ENCODE measurements around the gene TTLL3.
"Not testable (repeated sequence)": the region's sequence is repeated elsewhere in the genome, so short reads cannot be mapped to it uniquely, and the experiment has no call there.

Gene TTLL3

GRCh38 chr3:9837701-9838582, 27.9 kb downstream of the TTLL3 start:
- no peak for DNase-seq

- no peak for DNase-seq
Measured at GRCh38 chr3:9838856-9839255, 28.8 kb downstream of the TTLL3 start.

- no peak for DNase-seq
Measured at GRCh38 chr3:9841015-9841414, 31.0 kb downstream of the TTLL3 start.

- DNase-seq, result peak; percentile 96
Measured at GRCh38 chr3:9843715-9844438, 33.8 kb downstream of the TTLL3 start, which contains the start of gene RPUSD3. Gene RPUSD3 (minus strand): TSS chr3:9844008. CDS start chr3:9843990, 18 bp downstream.

GRCh38 chr3:9846231-9846630, 36.2 kb downstream of the TTLL3 start:
- no peak for DNase-seq

GRCh38 chr3:9846931-9847488, 36.9 kb downstream of the TTLL3 start:
- DNase-seq, result no peak

- DNase-seq, result not testable (repeated sequence)
Measured at GRCh38 chr3:9847870-9848269, 37.8 kb downstream of the TTLL3 start.

- DNase-seq, result not testable (repeated sequence)
Measured at GRCh38 chr3:9848860-9849259, 38.8 kb downstream of the TTLL3 start.

GRCh38 chr3:9851383-9851782, 41.3 kb downstream of the TTLL3 start:
- not testable (repeated sequence) for DNase-seq

GRCh38 chr3:9851926-9852325, 41.9 kb downstream of the TTLL3 start:
- not testable (repeated sequence) for DNase-seq

- DNase-seq, result no peak
Measured at GRCh38 chr3:9852528-9852927, 42.5 kb downstream of the TTLL3 start.

GRCh38 chr3:9854291-9854940, 44.4 kb downstream of the TTLL3 start:
- DNase-seq, result not testable (repeated sequence)

- no peak for DNase-seq
Measured at GRCh38 chr3:9855594-9855993, 45.5 kb downstream of the TTLL3 start.

- DNase-seq, result no peak
Measured at GRCh38 chr3:9859530-9860025, 49.5 kb downstream of the TTLL3 start.

- DNase-seq, result no peak
Measured at GRCh38 chr3:9861201-9861600, 51.1 kb downstream of the TTLL3 start.

- no peak for DNase-seq
Measured at GRCh38 chr3:9861626-9862130, 51.6 kb downstream of the TTLL3 start.

- peak; percentile 62 for DNase-seq
Measured at GRCh38 chr3:9862391-9863057, 52.5 kb downstream of the TTLL3 start.

- DNase-seq, result peak; percentile 7
Measured at GRCh38 chr3:9863058-9863772, 53.2 kb downstream of the TTLL3 start.

- DNase-seq, result peak; percentile 63
Measured at GRCh38 chr3:9864200-9864927, 54.3 kb downstream of the TTLL3 start.

- DNase-seq, result not testable (repeated sequence)
Measured at GRCh38 chr3:9865125-9865637, 55.1 kb downstream of the TTLL3 start.

Data from right kidney (tissue), 1 donor.